Measurements from ENCODE around the gene AMZ1.

The AMZ1 gene

DNA sequence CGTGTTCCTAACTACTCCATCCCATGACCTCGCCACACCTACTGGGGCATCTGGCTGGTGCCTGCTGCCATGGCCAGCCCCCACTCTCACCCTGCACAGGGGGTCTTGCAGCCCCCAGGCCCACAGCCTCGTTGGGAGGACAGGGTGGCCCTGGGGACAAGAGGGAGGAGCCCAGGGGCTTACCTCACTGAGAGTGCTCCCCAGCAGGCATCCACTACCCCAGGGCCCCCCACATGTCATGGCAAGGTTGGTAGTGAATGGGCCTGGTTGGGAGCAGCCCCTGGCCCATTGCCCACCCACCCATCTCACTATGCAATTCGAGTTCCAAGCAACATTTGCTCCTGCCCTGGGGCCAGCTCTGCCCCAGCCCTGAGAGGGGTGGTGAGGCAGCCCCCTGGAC lies 24.0 kb upstream of the AMZ1 start:
- no peak overlapping the region for H2AK5ac ChIP-seq (ENCODE audit: low read length)
- no peak overlapping the region for H3K4ac ChIP-seq (ENCODE audit: low read depth, low read length)
- no peak for DNase-seq
- H3K4me3 ChIP-seq (ENCODE audit: low read length): no peak overlapping the region
- H3K18ac ChIP-seq (ENCODE audit: low read length): no peak overlapping the region
- H3K56ac ChIP-seq (ENCODE audit: low read length): no peak overlapping the region
- no peaks in the 10 kb centered on the region for H3K4me1 ChIP-seq (ENCODE audit: control insufficient read depth, low read depth, low read length)
- no peak overlapping the region for H2BK15ac ChIP-seq (replicated peaks; ENCODE audit: low read depth)
- no peak overlapping the region for H2BK5ac ChIP-seq (ENCODE audit: low read length)
- H3K79me2 ChIP-seq (ENCODE audit: control insufficient read depth, insufficient read depth, low read length): no peaks in the 10 kb centered on the region
- no peak overlapping the region for H4K8ac ChIP-seq (ENCODE audit: low read depth, low read length)
- no CpG with 5 or more reads among the region's 4 CpGs for WGBS (ENCODE audit: extremely low coverage, insufficient coverage, low lambda C conversion rate)
- no peak overlapping the region for H3K9ac ChIP-seq (ENCODE audit: low read length)
- peaks cover 3% of the 10 kb centered on the region for H3K36me3 ChIP-seq (ENCODE audit: control insufficient read depth, insufficient read depth, low read length)
- no peak overlapping the region for H2BK120ac ChIP-seq (ENCODE audit: low read depth, low read length)
- H3K27ac ChIP-seq (ENCODE audit: low read depth, low read length): no peak overlapping the region
- H3K27me3 ChIP-seq (ENCODE audit: insufficient read depth, low read length, poor library complexity): no peaks in the 10 kb centered on the region
- H3K4me2 ChIP-seq (ENCODE audit: low read length): no peak overlapping the region
- no peak overlapping the region for H4K5ac ChIP-seq (ENCODE audit: low read length)
- no peaks in the 10 kb centered on the region for H3K79me1 ChIP-seq (ENCODE audit: low read length)
- H3K23ac ChIP-seq (ENCODE audit: low read length): no peak overlapping the region

GRCh38 chr7:2665359-2665791 lies 22.6 kb upstream of the AMZ1 start:
- no peak overlapping the region for H3K4me2 ChIP-seq (ENCODE audit: low read length)
- H2BK5ac ChIP-seq (ENCODE audit: low read length): no peak overlapping the region
- H2BK15ac ChIP-seq (replicated peaks; ENCODE audit: low read depth): no peak overlapping the region
- no peak for DNase-seq
- H3K4me1 ChIP-seq (ENCODE audit: control insufficient read depth, low read depth, low read length): no peaks in the 10 kb centered on the region
- WGBS (ENCODE audit: extremely low coverage, insufficient coverage, low lambda C conversion rate): no CpG with 5 or more reads among the region's 33 CpGs
- no peak overlapping the region for H3K27ac ChIP-seq (ENCODE audit: low read depth, low read length)
- H3K56ac ChIP-seq (ENCODE audit: low read length): no peak overlapping the region
- no peak overlapping the region for H3K4me3 ChIP-seq (ENCODE audit: low read length)
- no peak overlapping the region for H3K9ac ChIP-seq (ENCODE audit: low read length)
- no peak overlapping the region for H3K18ac ChIP-seq (ENCODE audit: low read length)
- H3K23ac ChIP-seq (ENCODE audit: low read length): no peak overlapping the region
- H2BK120ac ChIP-seq (ENCODE audit: low read depth, low read length): no peak overlapping the region
- peaks cover 2% of the 10 kb centered on the region for H3K36me3 ChIP-seq (ENCODE audit: control insufficient read depth, insufficient read depth, low read length)
- no peak overlapping the region for H3K4ac ChIP-seq (ENCODE audit: low read depth, low read length)
- H3K79me2 ChIP-seq (ENCODE audit: control insufficient read depth, insufficient read depth, low read length): no peaks in the 10 kb centered on the region
- H4K5ac ChIP-seq (ENCODE audit: low read length): no peak overlapping the region
- no peak overlapping the region for H2AK5ac ChIP-seq (ENCODE audit: low read length)
- H3K79me1 ChIP-seq (ENCODE audit: low read length): no peaks in the 10 kb centered on the region
- no peak overlapping the region for H4K8ac ChIP-seq (ENCODE audit: low read depth, low read length)
- H3K27me3 ChIP-seq (ENCODE audit: insufficient read depth, low read length, poor library complexity): no peaks in the 10 kb centered on the region

- H3K4ac ChIP-seq (ENCODE audit: low read depth, low read length): no peak overlapping the region
- no peak overlapping the region for H4K8ac ChIP-seq (ENCODE audit: low read depth, low read length)
- H3K18ac ChIP-seq (ENCODE audit: low read length): no peak overlapping the region
- H3K4me2 ChIP-seq (ENCODE audit: low read length): no peak overlapping the region
- no peak overlapping the region for H4K5ac ChIP-seq (ENCODE audit: low read length)
- no peaks in the 10 kb centered on the region for H3K79me1 ChIP-seq (ENCODE audit: low read length)
- no peaks in the 10 kb centered on the region for H3K4me1 ChIP-seq (ENCODE audit: control insufficient read depth, low read depth, low read length)
- no peak overlapping the region for H2AK5ac ChIP-seq (ENCODE audit: low read length)
- no peak overlapping the region for H3K27ac ChIP-seq (ENCODE audit: low read depth, low read length)
- H3K27me3 ChIP-seq (ENCODE audit: insufficient read depth, low read length, poor library complexity): no peaks in the 10 kb centered on the region
- H3K4me3 ChIP-seq (ENCODE audit: low read length): no peak overlapping the region
- DNase-seq: no peak
- WGBS (ENCODE audit: extremely low coverage, insufficient coverage, low lambda C conversion rate): no CpG with 5 or more reads among the region's 6 CpGs
- no peak overlapping the region for H3K9ac ChIP-seq (ENCODE audit: low read length)
- H3K56ac ChIP-seq (ENCODE audit: low read length): no peak overlapping the region
- H2BK5ac ChIP-seq (ENCODE audit: low read length): no peak overlapping the region
- H3K36me3 ChIP-seq (ENCODE audit: control insufficient read depth, insufficient read depth, low read length): peaks cover 2% of the 10 kb centered on the region
- H3K79me2 ChIP-seq (ENCODE audit: control insufficient read depth, insufficient read depth, low read length): no peaks in the 10 kb centered on the region
- H3K23ac ChIP-seq (ENCODE audit: low read length): no peak overlapping the region
- H2BK120ac ChIP-seq (ENCODE audit: low read depth, low read length): no peak overlapping the region
- H2BK15ac ChIP-seq (replicated peaks; ENCODE audit: low read depth): no peak overlapping the region
Observed at GRCh38 chr7:2666155-2666554, 21.8 kb upstream of the AMZ1 start.

DNA sequence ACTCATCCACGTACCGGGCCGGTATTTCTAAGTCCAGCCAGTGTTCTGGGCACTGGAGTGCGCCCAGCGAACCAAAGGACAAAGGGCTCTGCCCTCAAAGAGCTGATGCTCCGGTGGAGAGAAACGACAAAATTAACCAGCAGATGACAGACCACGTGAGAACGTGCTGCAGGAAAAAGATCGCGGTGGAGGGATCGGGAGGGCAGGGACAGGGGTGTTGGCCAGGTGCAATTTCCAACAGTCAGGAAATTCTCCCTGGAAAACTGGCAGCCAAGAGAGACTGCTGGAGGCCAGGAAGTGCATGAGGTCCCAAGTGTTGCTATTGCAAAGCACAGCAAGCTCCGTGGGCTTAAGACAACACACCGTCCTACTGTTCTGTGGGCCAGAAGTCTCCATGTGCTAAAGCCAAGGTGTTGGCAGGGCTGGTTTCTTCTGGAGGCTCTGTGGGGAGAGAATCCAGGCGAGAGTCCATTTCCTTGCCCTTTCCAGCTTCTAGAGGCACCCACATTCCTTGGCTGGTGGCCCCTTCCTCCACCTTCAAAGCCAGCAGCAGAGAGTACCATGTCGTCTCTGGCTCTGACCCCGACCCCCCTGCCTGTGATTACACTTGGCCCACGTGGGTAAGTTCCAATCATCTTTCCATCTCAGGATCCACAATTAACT lies 21.3 kb upstream of the AMZ1 start:
- no peak overlapping the region for H3K18ac ChIP-seq (ENCODE audit: low read length)
- H3K56ac ChIP-seq (ENCODE audit: low read length): no peak overlapping the region
- H3K27me3 ChIP-seq (ENCODE audit: insufficient read depth, low read length, poor library complexity): no peaks in the 10 kb centered on the region
- no peaks in the 10 kb centered on the region for H3K4me1 ChIP-seq (ENCODE audit: control insufficient read depth, low read depth, low read length)
- no peak overlapping the region for H2AK5ac ChIP-seq (ENCODE audit: low read length)
- no peaks in the 10 kb centered on the region for H3K79me2 ChIP-seq (ENCODE audit: control insufficient read depth, insufficient read depth, low read length)
- H4K5ac ChIP-seq (ENCODE audit: low read length): no peak overlapping the region
- no peaks in the 10 kb centered on the region for H3K79me1 ChIP-seq (ENCODE audit: low read length)
- DNase-seq: no peak
- no peak overlapping the region for H3K4me2 ChIP-seq (ENCODE audit: low read length)
- no peak overlapping the region for H3K9ac ChIP-seq (ENCODE audit: low read length)
- H3K4ac ChIP-seq (ENCODE audit: low read depth, low read length): no peak overlapping the region
- H3K27ac ChIP-seq (ENCODE audit: low read depth, low read length): no peak overlapping the region
- no peak overlapping the region for H2BK120ac ChIP-seq (ENCODE audit: low read depth, low read length)
- no peak overlapping the region for H3K4me3 ChIP-seq (ENCODE audit: low read length)
- no peak overlapping the region for H2BK15ac ChIP-seq (replicated peaks; ENCODE audit: low read depth)
- peaks cover 1% of the 10 kb centered on the region for H3K36me3 ChIP-seq (ENCODE audit: control insufficient read depth, insufficient read depth, low read length)
- H4K8ac ChIP-seq (ENCODE audit: low read depth, low read length): no peak overlapping the region
- no peak overlapping the region for H3K23ac ChIP-seq (ENCODE audit: low read length)
- H2BK5ac ChIP-seq (ENCODE audit: low read length): no peak overlapping the region
- no CpG with 5 or more reads among the region's 18 CpGs for WGBS (ENCODE audit: extremely low coverage, insufficient coverage, low lambda C conversion rate)

- Histone ChIP-seq H3K27me3 (ENCODE audit: insufficient read depth, low read length, poor library complexity) (no peaks in the 10 kb centered on the region), H3K79me2 (ENCODE audit: control insufficient read depth, insufficient read depth, low read length) (no peaks in the 10 kb centered on the region), H3K4me3 (ENCODE audit: low read length) (no peak overlapping the region), H4K8ac (ENCODE audit: low read depth, low read length) (no peak overlapping the region), H3K27ac (ENCODE audit: low read depth, low read length) (no peak overlapping the region), H3K79me1 (ENCODE audit: low read length) (no peaks in the 10 kb centered on the region), H4K5ac (ENCODE audit: low read length) (no peak overlapping the region), H2BK5ac (ENCODE audit: low read length) (no peak overlapping the region), H3K4me2 (ENCODE audit: low read length) (no peak overlapping the region), H3K4ac (ENCODE audit: low read depth, low read length) (no peak overlapping the region), H3K4me1 (ENCODE audit: control insufficient read depth, low read depth, low read length) (no peaks in the 10 kb centered on the region), H2BK120ac (ENCODE audit: low read depth, low read length) (no peak overlapping the region), H3K36me3 (ENCODE audit: control insufficient read depth, insufficient read depth, low read length) (no peaks in the 10 kb centered on the region), H3K9ac (ENCODE audit: low read length) (no peak overlapping the region), H2AK5ac (ENCODE audit: low read length) (no peak overlapping the region), H3K23ac (ENCODE audit: low read length) (no peak overlapping the region), H3K56ac (ENCODE audit: low read length) (no peak overlapping the region), H3K18ac (ENCODE audit: low read length) (no peak overlapping the region), H2BK15ac (replicated peaks; ENCODE audit: low read depth) (no peak overlapping the region)
- WGBS (ENCODE audit: extremely low coverage, insufficient coverage, low lambda C conversion rate): no CpG with 5 or more reads among the region's 7 CpGs
- DNase-seq: no peak
Observed at GRCh38 chr7:2667843-2668242, 20.2 kb upstream of the AMZ1 start.

- Histone ChIP-seq H3K79me2 (ENCODE audit: control insufficient read depth, insufficient read depth, low read length) (no peaks in the 10 kb centered on the region), H3K4ac (ENCODE audit: low read depth, low read length) (no peak overlapping the region), H2BK120ac (ENCODE audit: low read depth, low read length) (no peak overlapping the region), H2AK5ac (ENCODE audit: low read length) (no peak overlapping the region), H3K27ac (ENCODE audit: low read depth, low read length) (no peak overlapping the region), H4K8ac (ENCODE audit: low read depth, low read length) (no peak overlapping the region), H3K4me1 (ENCODE audit: control insufficient read depth, low read depth, low read length) (no peaks in the 10 kb centered on the region), H3K9ac (ENCODE audit: low read length) (no peak overlapping the region), H2BK15ac (replicated peaks; ENCODE audit: low read depth) (no peak overlapping the region), H3K56ac (ENCODE audit: low read length) (no peak overlapping the region), H3K27me3 (ENCODE audit: insufficient read depth, low read length, poor library complexity) (no peaks in the 10 kb centered on the region), H3K4me2 (ENCODE audit: low read length) (no peak overlapping the region), H3K4me3 (ENCODE audit: low read length) (no peak overlapping the region), H3K18ac (ENCODE audit: low read length) (no peak overlapping the region), H3K36me3 (ENCODE audit: control insufficient read depth, insufficient read depth, low read length) (no peaks in the 10 kb centered on the region), H2BK5ac (ENCODE audit: low read length) (no peak overlapping the region), H3K23ac (ENCODE audit: low read length) (no peak overlapping the region), H4K5ac (ENCODE audit: low read length) (no peak overlapping the region), H3K79me1 (ENCODE audit: low read length) (no peaks in the 10 kb centered on the region)
- DNase-seq: no peak
- no CpG with 5 or more reads among the region's 6 CpGs for WGBS (ENCODE audit: extremely low coverage, insufficient coverage, low lambda C conversion rate)
Observed at GRCh38 chr7:2668401-2668800, 19.6 kb upstream of the AMZ1 start.
